ENCODE results near the gene PPP1R1B. TPM values are rescaled to one million over a fixed set of nuclear protein-coding genes. Genes with fewer than 3 reads are reported as not detected.

Gene PPP1R1B
- total and polyA plus RNA-seq, 2 of the 4 experiments (the other 2 are of a cell fraction), result not detected

DNA sequence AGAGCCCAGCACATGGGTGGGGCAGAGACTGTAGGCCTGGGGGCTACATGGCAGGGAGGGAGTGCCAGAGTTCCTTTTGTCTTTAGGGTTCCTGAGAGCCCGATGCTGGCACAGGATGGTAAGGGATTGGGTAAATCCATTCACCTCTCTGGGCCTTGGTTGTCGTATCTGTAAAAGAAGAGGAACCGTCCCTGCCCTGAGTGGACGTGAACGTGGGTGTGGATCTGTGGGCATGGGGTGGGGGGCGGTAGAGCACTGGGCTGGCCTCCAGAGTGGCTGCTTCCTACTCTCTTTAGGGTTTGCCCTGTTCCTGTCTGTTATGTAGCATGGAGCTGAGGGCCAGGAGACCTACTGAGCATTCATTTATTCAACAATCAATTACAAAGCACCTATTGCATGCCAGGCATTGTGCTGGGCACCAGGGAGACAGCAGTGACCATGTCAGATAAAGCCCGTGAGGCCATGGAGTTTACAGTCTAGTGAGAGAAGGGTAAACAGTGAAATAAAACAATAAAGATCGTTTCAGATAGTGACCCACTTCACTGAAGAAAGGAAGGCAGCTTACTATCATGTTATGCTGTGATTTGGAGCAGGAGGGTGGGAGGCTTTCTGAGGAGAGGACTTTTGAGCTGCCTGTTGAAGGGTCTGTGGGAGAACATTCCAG lies 25.3 kb downstream of the PPP1R1B start:
- H3K27me3 ChIP-seq (ENCODE audit: control insufficient read depth, insufficient read depth, low read length), result no peaks in the 10 kb centered on the region
- H4K8ac ChIP-seq (ENCODE audit: low read depth in 2 of 2, low read length in 2 of 2), result no peak overlapping the region
- no peak overlapping the region for H3K14ac ChIP-seq (replicated peaks; ENCODE audit: low read depth, low read length)
- H3K79me1 ChIP-seq (ENCODE audit: low read depth in 1 of 2, low read length in 2 of 2), result peaks cover 16 to 44% of the 10 kb centered on the region in 2 experiments
- peaks cover 4% of the 10 kb centered on the region for H3K9me1 ChIP-seq (ENCODE audit: insufficient read depth, low read length)
- intact Hi-C loops (cut with micrococcal nuclease) (no loop called here), dilution Hi-C loops (cut with HindIII; ENCODE audit: low sequenced_read_pairs, unreplicated experiment) (no loop called here), in situ Hi-C loops (cut with MboI; ENCODE audit: low sequenced_read_pairs) (no loop called here)
- POLR2A ChIA-PET (ENCODE audit: unreplicated experiment), result no interaction called here
- H3K4ac ChIP-seq (ENCODE audit: low read depth, low read length), result no peak overlapping the region
- H4K20me1 ChIP-seq (ENCODE audit: insufficient read depth, low read length), result peaks cover 36% of the 10 kb centered on the region
- peaks cover 6% of the 10 kb centered on the region for H3K36me3 ChIP-seq (ENCODE audit: control insufficient read depth, insufficient read depth, low read length)
- no peak overlapping the region for H3K18ac ChIP-seq (ENCODE audit: low read depth, low read length)
- no peak overlapping the region for H3K27ac ChIP-seq (ENCODE audit: insufficient read depth, low read length)
- H3K4me3 ChIP-seq (ENCODE audit: insufficient read depth, low read depth, low read length), result no peak overlapping the region
- no peak overlapping the region for H2BK20ac ChIP-seq (ENCODE audit: low read depth, low read length)
- H2AFZ ChIP-seq (replicated peaks; ENCODE audit: low read length, poor library complexity), result no peak overlapping the region
- no peak overlapping the region for H3K9ac ChIP-seq (ENCODE audit: low read depth, low read length)
- no peak overlapping the region for H2BK120ac ChIP-seq (ENCODE audit: low read depth, low read length)
- no peak overlapping the region for H2AK5ac ChIP-seq (ENCODE audit: low read depth, low read length)
- H3K4me1 ChIP-seq (ENCODE audit: control insufficient read depth, insufficient read depth, low read length), result peaks cover 3% of the 10 kb centered on the region; the same call in 1 of the 2 replicates
- no peak for ATAC-seq (ENCODE audit: low read depth)
- H3K9me3 ChIP-seq (ENCODE audit: control insufficient read depth, insufficient read depth, low read length), result no peaks in the 10 kb centered on the region
- no peak overlapping the region for H2AK9ac ChIP-seq (replicated peaks; ENCODE audit: low read depth, low read length, poor library complexity)
- H3K4me2 ChIP-seq (ENCODE audit: low read depth, low read length), result no peak overlapping the region
- TF ChIP-seq MAZ (IDR thresholded peaks at IDR 0.05; ENCODE audit: borderline replicate concordance, low read depth, low read length) (no peak), RCOR1 (IDR thresholded peaks at IDR 0.05; ENCODE audit: insufficient replicate concordance, low read length) (no peak), RFX5 (IDR thresholded peaks at IDR 0.05; ENCODE audit: low read depth, low read length) (no peak), FOS (IDR thresholded peaks at IDR 0.05; ENCODE audit: low read depth, low read length) (no peak), BHLHE40 (IDR thresholded peaks at IDR 0.05; ENCODE audit: low read depth, low read length) (no peak), CHD1 (IDR thresholded peaks at IDR 0.05; ENCODE audit: low read depth, low read length) (no peak), MAFK (IDR thresholded peaks at IDR 0.05; ENCODE audit: low read depth, low read length) (no peak), RAD21 (IDR thresholded peaks at IDR 0.05; ENCODE audit: low read length) (no peak)
- TF ChIP-seq, protein P1, sequence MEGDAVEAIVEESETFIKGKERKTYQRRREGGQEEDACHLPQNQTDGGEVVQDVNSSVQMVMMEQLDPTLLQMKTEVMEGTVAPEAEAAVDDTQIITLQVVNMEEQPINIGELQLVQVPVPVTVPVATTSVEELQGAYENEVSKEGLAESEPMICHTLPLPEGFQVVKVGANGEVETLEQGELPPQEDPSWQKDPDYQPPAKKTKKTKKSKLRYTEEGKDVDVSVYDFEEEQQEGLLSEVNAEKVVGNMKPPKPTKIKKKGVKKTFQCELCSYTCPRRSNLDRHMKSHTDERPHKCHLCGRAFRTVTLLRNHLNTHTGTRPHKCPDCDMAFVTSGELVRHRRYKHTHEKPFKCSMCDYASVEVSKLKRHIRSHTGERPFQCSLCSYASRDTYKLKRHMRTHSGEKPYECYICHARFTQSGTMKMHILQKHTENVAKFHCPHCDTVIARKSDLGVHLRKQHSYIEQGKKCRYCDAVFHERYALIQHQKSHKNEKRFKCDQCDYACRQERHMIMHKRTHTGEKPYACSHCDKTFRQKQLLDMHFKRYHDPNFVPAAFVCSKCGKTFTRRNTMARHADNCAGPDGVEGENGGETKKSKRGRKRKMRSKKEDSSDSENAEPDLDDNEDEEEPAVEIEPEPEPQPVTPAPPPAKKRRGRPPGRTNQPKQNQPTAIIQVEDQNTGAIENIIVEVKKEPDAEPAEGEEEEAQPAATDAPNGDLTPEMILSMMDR (conservative IDR thresholded peaks at IDR 0.05; ENCODE audit: low read depth, low read length), result no peak
- TF ChIP-seq, protein P2, sequence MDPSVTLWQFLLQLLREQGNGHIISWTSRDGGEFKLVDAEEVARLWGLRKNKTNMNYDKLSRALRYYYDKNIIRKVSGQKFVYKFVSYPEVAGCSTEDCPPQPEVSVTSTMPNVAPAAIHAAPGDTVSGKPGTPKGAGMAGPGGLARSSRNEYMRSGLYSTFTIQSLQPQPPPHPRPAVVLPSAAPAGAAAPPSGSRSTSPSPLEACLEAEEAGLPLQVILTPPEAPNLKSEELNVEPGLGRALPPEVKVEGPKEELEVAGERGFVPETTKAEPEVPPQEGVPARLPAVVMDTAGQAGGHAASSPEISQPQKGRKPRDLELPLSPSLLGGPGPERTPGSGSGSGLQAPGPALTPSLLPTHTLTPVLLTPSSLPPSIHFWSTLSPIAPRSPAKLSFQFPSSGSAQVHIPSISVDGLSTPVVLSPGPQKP (IDR thresholded peaks at IDR 0.05; ENCODE audit: borderline replicate concordance, low read depth, low read length), result no peak
- CTCF ChIA-PET, result no interaction called here
- no peak overlapping the region for H2BK15ac ChIP-seq (ENCODE audit: low read depth, low read length)
- no peak for DNase-seq
- no peak overlapping the region for H4K5ac ChIP-seq (ENCODE audit: low read depth, low read length)
- H3K56ac ChIP-seq (ENCODE audit: extremely low read depth, insufficient read depth, low read length), result no peak overlapping the region
- WGBS, 2 experiments (ENCODE audit: extremely low coverage in 2 of 2, insufficient read length in 1 of 2), result 50% methylated on average over 1 of the region's 8 CpGs; no CpG with 5 or more reads in 1 of the 2 experiments
- no peak overlapping the region for H4K91ac ChIP-seq (ENCODE audit: insufficient read depth, low read depth, low read length)
- peak overlapping the region; percentile 17; the same call in 1 of the 2 replicates for H3K23ac ChIP-seq (ENCODE audit: low read depth, low read length)
- BruUV-seq (replicated peaks), result no TSS peak
- H2BK5ac ChIP-seq (ENCODE audit: low read depth, low read length, poor library complexity, severe bottlenecking), result no peak overlapping the region
